ENCODE results near the gene ENOSF1. TPM values are rescaled to one million over a fixed set of nuclear protein-coding genes. Genes with fewer than 3 reads are reported as not detected.

ENOSF1 gene
- total RNA-seq, 2 experiments from 2014 or later, result 37.8 to 40.1 TPM

DNA sequence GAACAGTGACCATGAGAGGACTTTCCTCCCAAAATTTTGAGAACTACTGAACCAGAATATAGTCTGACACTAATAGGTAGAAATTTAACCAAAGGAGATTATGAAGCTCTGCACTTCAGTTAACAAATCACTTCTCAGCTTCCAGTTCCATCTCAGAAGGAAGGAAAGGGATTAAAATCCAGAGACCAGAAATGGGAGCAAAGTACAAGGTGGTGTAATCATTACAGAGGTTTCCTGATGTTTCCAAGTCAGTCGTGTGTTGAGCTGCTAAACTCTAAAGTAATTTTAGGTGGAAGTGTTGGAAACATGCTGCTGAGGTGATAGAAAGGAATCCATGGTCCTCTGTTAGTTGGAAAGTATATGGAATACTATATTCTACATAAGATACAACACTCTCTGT lies 44.2 kb downstream of the ENOSF1 start:
- Histone ChIP-seq H3K27ac (ENCODE audit: low read depth in 1 of 2, low read length in 2 of 2) (no peak overlapping the region), H3K4me1 (ENCODE audit: insufficient read depth, low read length) (no peaks in the 10 kb centered on the region), H3K36me3 (ENCODE audit: insufficient read depth, low read length) (peaks cover 25% of the 10 kb centered on the region), H3K27me3 (ENCODE audit: control insufficient read depth in 1 of 2, insufficient read depth in 2 of 2, low read length in 2 of 2) (no peaks in the 10 kb centered on the region), H3K4me3 (ENCODE audit: low read length) (no peak overlapping the region), H3K9me3 (ENCODE audit: control insufficient read depth in 1 of 2, insufficient read depth in 1 of 2, low read length in 2 of 2) (peaks cover 0 to 3% of the 10 kb centered on the region in 2 experiments)
- Mint-ChIP-seq H3K36me3 (ENCODE audit: low read depth) (peaks cover 40% of the 10 kb centered on the region), H3K4me3 (no peak overlapping the region), H3K27me3 (no peaks in the 10 kb centered on the region), H3K9me3 (peaks cover 4% of the 10 kb centered on the region), H3K27ac (no peak overlapping the region), H3K4me1 (ENCODE audit: low read depth) (no peaks in the 10 kb centered on the region)
- TF ChIP-seq, protein P1, sequence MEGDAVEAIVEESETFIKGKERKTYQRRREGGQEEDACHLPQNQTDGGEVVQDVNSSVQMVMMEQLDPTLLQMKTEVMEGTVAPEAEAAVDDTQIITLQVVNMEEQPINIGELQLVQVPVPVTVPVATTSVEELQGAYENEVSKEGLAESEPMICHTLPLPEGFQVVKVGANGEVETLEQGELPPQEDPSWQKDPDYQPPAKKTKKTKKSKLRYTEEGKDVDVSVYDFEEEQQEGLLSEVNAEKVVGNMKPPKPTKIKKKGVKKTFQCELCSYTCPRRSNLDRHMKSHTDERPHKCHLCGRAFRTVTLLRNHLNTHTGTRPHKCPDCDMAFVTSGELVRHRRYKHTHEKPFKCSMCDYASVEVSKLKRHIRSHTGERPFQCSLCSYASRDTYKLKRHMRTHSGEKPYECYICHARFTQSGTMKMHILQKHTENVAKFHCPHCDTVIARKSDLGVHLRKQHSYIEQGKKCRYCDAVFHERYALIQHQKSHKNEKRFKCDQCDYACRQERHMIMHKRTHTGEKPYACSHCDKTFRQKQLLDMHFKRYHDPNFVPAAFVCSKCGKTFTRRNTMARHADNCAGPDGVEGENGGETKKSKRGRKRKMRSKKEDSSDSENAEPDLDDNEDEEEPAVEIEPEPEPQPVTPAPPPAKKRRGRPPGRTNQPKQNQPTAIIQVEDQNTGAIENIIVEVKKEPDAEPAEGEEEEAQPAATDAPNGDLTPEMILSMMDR (IDR thresholded peaks at IDR 0.05), result no peak
- DNase-seq, result no peak
- ATAC-seq (ENCODE audit: poor library complexity), result no peak
- intact Hi-C loops (cut with DNase I, micrococcal nuclease), result no loop called here
- ChIA-PET CTCF (no interaction called here), POLR2A (no interaction called here)

DNA sequence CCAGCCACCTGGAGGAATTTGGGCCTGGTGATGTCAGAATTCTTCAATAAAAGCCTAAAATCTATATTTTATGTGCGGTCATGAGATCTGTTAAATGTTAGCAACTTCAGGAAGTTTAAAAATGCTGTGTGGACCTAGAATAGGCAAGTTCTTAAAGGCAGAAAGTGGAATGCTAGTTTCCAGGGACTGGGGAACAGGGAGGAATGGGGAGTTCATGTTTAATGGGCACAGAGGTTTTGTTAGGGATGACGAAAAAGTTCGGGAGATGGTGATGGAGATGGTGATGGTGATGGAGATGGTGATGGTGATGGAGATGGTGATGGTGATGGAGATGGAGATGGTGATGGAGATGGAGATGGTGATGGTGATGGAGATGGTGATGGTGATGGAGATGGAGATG lies 45.8 kb downstream of the ENOSF1 start:
- H3K27ac ChIP-seq (ENCODE audit: low read depth in 1 of 2, low read length in 2 of 2), result no peak overlapping the region
- peaks cover 27% of the 10 kb centered on the region for H3K36me3 Mint-ChIP-seq (ENCODE audit: low read depth)
- H3K9me3 Mint-ChIP-seq, result peaks cover 4% of the 10 kb centered on the region
- TF ChIP-seq, protein P1 (IDR thresholded peaks at IDR 0.05), result no peak
- peaks cover 15% of the 10 kb centered on the region for H3K36me3 ChIP-seq (ENCODE audit: insufficient read depth, low read length)
- H3K27me3 Mint-ChIP-seq, result no peaks in the 10 kb centered on the region
- ATAC-seq (ENCODE audit: poor library complexity) (no peak), DNase-seq (no peak)
- no peaks in the 10 kb centered on the region for H3K27me3 ChIP-seq (ENCODE audit: control insufficient read depth in 1 of 2, insufficient read depth in 2 of 2, low read length in 2 of 2)
- H3K4me1 Mint-ChIP-seq (ENCODE audit: low read depth), result no peaks in the 10 kb centered on the region
- H3K4me3 ChIP-seq (ENCODE audit: low read length), result no peak overlapping the region
- no peak overlapping the region for H3K4me3 Mint-ChIP-seq
- POLR2A ChIA-PET, result no interaction called here
- no peaks in the 10 kb centered on the region for H3K4me1 ChIP-seq (ENCODE audit: insufficient read depth, low read length)
- peaks cover 0 to 8% of the 10 kb centered on the region in 2 experiments for H3K9me3 ChIP-seq (ENCODE audit: control insufficient read depth in 1 of 2, insufficient read depth in 1 of 2, low read length in 2 of 2)
- CTCF ChIA-PET, result no interaction called here
- no peak overlapping the region for H3K27ac Mint-ChIP-seq
- intact Hi-C loops (cut with DNase I, micrococcal nuclease), result no loop called here

DNA sequence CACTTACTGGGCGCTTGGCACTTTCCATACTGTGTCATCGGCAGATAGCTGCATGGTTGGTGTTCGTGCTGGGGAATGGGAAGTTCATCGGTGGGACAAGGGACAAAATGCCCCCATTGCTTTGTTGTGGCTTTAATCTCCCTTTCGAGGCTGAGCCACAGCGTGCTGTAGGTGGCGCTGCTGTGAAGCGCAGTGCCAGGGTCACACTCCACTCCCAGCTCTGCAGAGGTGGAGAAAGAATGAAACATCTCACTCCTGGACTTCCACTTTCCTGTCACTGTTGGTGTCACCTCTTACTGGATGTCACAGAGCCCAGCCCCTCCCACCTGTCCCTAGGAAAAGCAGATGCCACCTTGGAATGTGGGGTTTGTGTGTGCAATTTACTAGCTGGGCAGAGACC lies 46.3 kb downstream of the ENOSF1 start:
- POLR2A ChIA-PET, result no interaction called here
- TF ChIP-seq, protein P1 (IDR thresholded peaks at IDR 0.05), result no peak
- H3K4me3 ChIP-seq (ENCODE audit: low read length), result no peak overlapping the region
- ATAC-seq (ENCODE audit: poor library complexity) (no peak), DNase-seq (no peak)
- peaks cover 0 to 8% of the 10 kb centered on the region in 2 experiments for H3K9me3 ChIP-seq (ENCODE audit: control insufficient read depth in 1 of 2, insufficient read depth in 1 of 2, low read length in 2 of 2)
- CTCF ChIA-PET, result no interaction called here
- H3K4me1 ChIP-seq (ENCODE audit: insufficient read depth, low read length), result no peaks in the 10 kb centered on the region
- no peaks in the 10 kb centered on the region for H3K4me1 Mint-ChIP-seq (ENCODE audit: low read depth)
- H3K27me3 Mint-ChIP-seq, result no peaks in the 10 kb centered on the region
- no peaks in the 10 kb centered on the region for H3K27me3 ChIP-seq (ENCODE audit: control insufficient read depth in 1 of 2, insufficient read depth in 2 of 2, low read length in 2 of 2)
- H3K36me3 ChIP-seq (ENCODE audit: insufficient read depth, low read length), result peaks cover 10% of the 10 kb centered on the region
- H3K27ac Mint-ChIP-seq, result no peak overlapping the region
- peaks cover 23% of the 10 kb centered on the region for H3K36me3 Mint-ChIP-seq (ENCODE audit: low read depth)
- no peak overlapping the region for H3K27ac ChIP-seq (ENCODE audit: low read depth in 1 of 2, low read length in 2 of 2)
- H3K4me3 Mint-ChIP-seq, result no peak overlapping the region
- intact Hi-C loops (cut with DNase I, micrococcal nuclease), result no loop called here
- peaks cover 4% of the 10 kb centered on the region for H3K9me3 Mint-ChIP-seq
